HG03108 (cell line): ENCODE results near the gene ADAMTS9.

Source experiments
- ATAC-seq: cut with Tn5 transposase; IDR thresholded peaks from one replicate; pipeline ENCODE4 v1.9.1; 2021; ENCODE audit warnings: moderate library complexity; ENCODE audit not compliant: unreplicated experiment

The ADAMTS9 gene

GRCh38 chr3:64578062-64578770 lies 109.6 kb downstream of the ADAMTS9 start:
- ATAC-seq = no peak

- no peak for ATAC-seq
Observed at GRCh38 chr3:64576211-64576775, 111.5 kb downstream of the ADAMTS9 start.

GRCh38 chr3:64575211-64575844 lies 112.5 kb downstream of the ADAMTS9 start:
- ATAC-seq = no peak

- ATAC-seq = no peak
Observed at GRCh38 chr3:64574194-64574593, 113.6 kb downstream of the ADAMTS9 start.

GRCh38 chr3:64571982-64572381 lies 115.8 kb downstream of the ADAMTS9 start:
- ATAC-seq = no peak

GRCh38 chr3:64568895-64569517 lies 118.8 kb downstream of the ADAMTS9 start:
- no peak for ATAC-seq

GRCh38 chr3:64566859-64567258 lies 120.9 kb downstream of the ADAMTS9 start:
- no peak for ATAC-seq

GRCh38 chr3:64563751-64564150 lies 124.0 kb downstream of the ADAMTS9 start:
- ATAC-seq = no peak

GRCh38 chr3:64561868-64562267 lies 125.9 kb downstream of the ADAMTS9 start:
- no peak for ATAC-seq

- ATAC-seq = no peak
Observed at GRCh38 chr3:64561325-64561843, 126.4 kb downstream of the ADAMTS9 start.

GRCh38 chr3:64560791-64561190 lies 127.0 kb downstream of the ADAMTS9 start:
- ATAC-seq = no peak

GRCh38 chr3:64559588-64559987 lies 128.2 kb downstream of the ADAMTS9 start:
- no peak for ATAC-seq

- ATAC-seq = no peak
Observed at GRCh38 chr3:64556046-64556445, 131.8 kb downstream of the ADAMTS9 start.

GRCh38 chr3:64555351-64555750 lies 132.4 kb downstream of the ADAMTS9 start:
- no peak for ATAC-seq

- ATAC-seq = no peak
Observed at GRCh38 chr3:64554096-64554920, 133.5 kb downstream of the ADAMTS9 start.

GRCh38 chr3:64552966-64553365 lies 134.8 kb downstream of the ADAMTS9 start:
- ATAC-seq = no peak

- no peak for ATAC-seq
Observed at GRCh38 chr3:64552160-64552559, 135.6 kb downstream of the ADAMTS9 start.

- no peak for ATAC-seq
Observed at GRCh38 chr3:64551697-64552096, 136.1 kb downstream of the ADAMTS9 start.

GRCh38 chr3:64550745-64551144 lies 137.1 kb downstream of the ADAMTS9 start:
- ATAC-seq = no peak

- no peak for ATAC-seq
Observed at GRCh38 chr3:64549869-64550268, 137.9 kb downstream of the ADAMTS9 start.
